Breast epithelium (tissue), 3 donors: Measurements from ENCODE around the gene TACO1.

Experiments
- POLR2A ChIP-seq: fragments of 450-650 bp; IDR thresholded peaks from one replicate; pipeline ENCODE4 v1.6.1; 2016; ENCODE audit warnings: antibody characterized with exemption, mild to moderate bottlenecking, moderate library complexity
- POLR2AphosphoS5 ChIP-seq, 3 donors: sonication (generic); formaldehyde crosslinking; IDR thresholded peaks; one replicate each; pipeline ENCODE4 v1.6.1; 2017; ENCODE audit warnings: antibody characterized with exemption in 3 of 3
- TF ChIP-seq, protein P1 (sequence below), 3 donors: fragments of 450-650 bp; IDR thresholded peaks; one replicate each; pipeline ENCODE4 v1.5.1; 2016 to 2017; ENCODE audit warnings: antibody characterized with exemption in 3 of 3, mild to moderate bottlenecking in 3 of 3, moderate library complexity in 3 of 3

DNA sequence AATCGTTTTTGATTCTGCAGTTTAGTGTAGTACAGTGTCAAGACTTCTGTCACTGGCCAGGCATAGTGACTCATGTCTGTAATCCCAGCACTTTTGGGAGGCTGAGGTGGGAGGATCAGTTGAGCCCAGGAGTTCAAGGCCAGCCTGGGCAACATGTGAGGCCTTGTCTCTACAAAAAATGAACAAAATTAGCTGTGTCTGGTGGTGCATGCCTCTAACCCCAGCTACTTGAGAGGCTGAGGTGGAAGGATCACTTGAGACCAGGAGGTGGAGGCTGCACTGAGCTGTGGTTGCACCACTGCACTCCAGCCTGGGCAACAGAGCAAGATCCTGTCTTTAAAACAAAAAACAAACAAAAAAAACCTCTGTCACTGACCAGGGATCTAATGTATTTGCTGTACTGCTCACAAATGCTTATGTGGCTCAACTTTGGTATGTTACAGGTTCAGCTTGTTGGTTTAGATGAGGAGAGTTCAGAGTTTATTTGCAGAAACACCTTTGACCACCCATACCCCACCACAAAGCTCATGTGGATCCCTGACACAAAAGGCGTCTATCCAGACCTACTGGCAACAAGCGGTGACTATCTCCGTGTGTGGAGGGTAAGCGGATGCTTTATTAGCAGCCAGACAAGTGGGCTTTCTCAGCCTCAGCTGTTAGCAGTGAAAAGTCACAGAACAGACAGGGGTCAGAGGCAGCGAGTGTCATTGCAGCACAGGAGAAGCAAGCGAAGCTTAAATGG lies 22.5 kb upstream of the TACO1 start:
- TF ChIP-seq, protein P1, sequence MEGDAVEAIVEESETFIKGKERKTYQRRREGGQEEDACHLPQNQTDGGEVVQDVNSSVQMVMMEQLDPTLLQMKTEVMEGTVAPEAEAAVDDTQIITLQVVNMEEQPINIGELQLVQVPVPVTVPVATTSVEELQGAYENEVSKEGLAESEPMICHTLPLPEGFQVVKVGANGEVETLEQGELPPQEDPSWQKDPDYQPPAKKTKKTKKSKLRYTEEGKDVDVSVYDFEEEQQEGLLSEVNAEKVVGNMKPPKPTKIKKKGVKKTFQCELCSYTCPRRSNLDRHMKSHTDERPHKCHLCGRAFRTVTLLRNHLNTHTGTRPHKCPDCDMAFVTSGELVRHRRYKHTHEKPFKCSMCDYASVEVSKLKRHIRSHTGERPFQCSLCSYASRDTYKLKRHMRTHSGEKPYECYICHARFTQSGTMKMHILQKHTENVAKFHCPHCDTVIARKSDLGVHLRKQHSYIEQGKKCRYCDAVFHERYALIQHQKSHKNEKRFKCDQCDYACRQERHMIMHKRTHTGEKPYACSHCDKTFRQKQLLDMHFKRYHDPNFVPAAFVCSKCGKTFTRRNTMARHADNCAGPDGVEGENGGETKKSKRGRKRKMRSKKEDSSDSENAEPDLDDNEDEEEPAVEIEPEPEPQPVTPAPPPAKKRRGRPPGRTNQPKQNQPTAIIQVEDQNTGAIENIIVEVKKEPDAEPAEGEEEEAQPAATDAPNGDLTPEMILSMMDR (IDR thresholded peaks at IDR 0.05) = no peak
- no peak for TF ChIP-seq POLR2AphosphoS5 (IDR thresholded peaks at IDR 0.05)
- TF ChIP-seq POLR2A = no peak
